Measurements from ENCODE around the gene MRPS15. TPM values are rescaled to one million over a fixed set of nuclear protein-coding genes. Genes with fewer than 3 reads are reported as not detected.
"Not testable (repeated sequence)": the region's sequence is repeated elsewhere in the genome, so short reads cannot be mapped to it uniquely, and the experiment has no call there.

Gene MRPS15
- 10 to 100 TPM; 84.9 to 86.1 TPM for total RNA-seq

GRCh38 chr1:36463803-36464604 is at the start of gene MRPS15:
Gene MRPS15, minus strand, starts transcription at chr1:36464384. Its CDS starts 109 bp downstream, at chr1:36464275.
- peaks cover 40% of the 10 kb centered on the region for H3K4me1 Mint-ChIP-seq

GRCh38 chr1:36512842-36513241 is 48.7 kb upstream of the MRPS15 start:
- ATAC-seq (ENCODE audit: low read depth) (no peak), DNase-seq (no peak)
- no peaks in the 10 kb centered on the region for H3K9me3 Mint-ChIP-seq
- H3K27me3 Mint-ChIP-seq = peaks cover 8% of the 10 kb centered on the region
- POLR2A ChIA-PET = no interaction called here
- no peaks in the 10 kb centered on the region for H3K36me3 Mint-ChIP-seq
- no peak overlapping the region for H3K4me3 Mint-ChIP-seq
- H3K27ac Mint-ChIP-seq = no peak overlapping the region
- peaks cover 13% of the 10 kb centered on the region for H3K4me1 Mint-ChIP-seq

More at GRCh38 chr1:36463803-36464604, at the start of gene MRPS15:
- H3K4me3 Mint-ChIP-seq = peak within 1 kb of the TSS; percentile 98
- H3K27me3 Mint-ChIP-seq = no peaks in the 10 kb centered on the region
- H3K9me3 Mint-ChIP-seq = no peaks in the 10 kb centered on the region
- DNase-seq (peak; percentile 94), ATAC-seq (ENCODE audit: low read depth) (peak; percentile 89)
- H3K36me3 Mint-ChIP-seq = peaks cover 22% of the 10 kb centered on the region
- H3K27ac Mint-ChIP-seq = peak within 1 kb of the TSS; percentile 96
- POLR2A ChIA-PET = interaction anchor here (0.7 to 2.9 kb wide), 17 partner anchors 9 to 1228 kb away, joined by 3 to 36 read pairs (median 4); partner anchors contain the start of genes CDCA8, CSF3R, MAP7D1 and OSCP1

GRCh38 chr1:36511804-36512798 is 47.9 kb upstream of the MRPS15 start:
- DNase-seq = no peak
- Mint-ChIP-seq H3K36me3 (no peaks in the 10 kb centered on the region), H3K4me1 (peaks cover 13% of the 10 kb centered on the region), H3K27me3 (peaks cover 8% of the 10 kb centered on the region), H3K4me3 (no peak overlapping the region), H3K27ac (no peak overlapping the region), H3K9me3 (no peaks in the 10 kb centered on the region)
- no peak for ATAC-seq (ENCODE audit: low read depth)
- POLR2A ChIA-PET = no interaction called here

GRCh38 chr1:36511220-36511619 is 47.0 kb upstream of the MRPS15 start:
- DNase-seq; H3K9me3 Mint-ChIP-seq; H3K4me3 Mint-ChIP-seq; H3K36me3 Mint-ChIP-seq; POLR2A ChIA-PET; H3K27ac Mint-ChIP-seq; ATAC-seq (ENCODE audit: low read depth): not testable (repeated sequence)
- H3K27me3 Mint-ChIP-seq = peaks cover 11% of the 10 kb centered on the region
- H3K4me1 Mint-ChIP-seq = peaks cover 13% of the 10 kb centered on the region

GRCh38 chr1:36510418-36510817 is 46.2 kb upstream of the MRPS15 start:
- Mint-ChIP-seq H3K4me1 (peaks cover 13% of the 10 kb centered on the region), H3K27ac (no peak overlapping the region), H3K36me3 (no peaks in the 10 kb centered on the region), H3K9me3 (no peaks in the 10 kb centered on the region), H3K27me3 (peaks cover 15% of the 10 kb centered on the region), H3K4me3 (no peak overlapping the region)
- POLR2A ChIA-PET = no interaction called here
- ATAC-seq (ENCODE audit: low read depth) (no peak), DNase-seq (no peak)

GRCh38 chr1:36508257-36508656 is 44.1 kb upstream of the MRPS15 start:
- no peak for ATAC-seq (ENCODE audit: low read depth)
- H3K27ac Mint-ChIP-seq = no peak overlapping the region
- H3K4me3 Mint-ChIP-seq = no peak overlapping the region
- H3K9me3 Mint-ChIP-seq = no peaks in the 10 kb centered on the region
- no peaks in the 10 kb centered on the region for H3K36me3 Mint-ChIP-seq
- POLR2A ChIA-PET = no interaction called here
- DNase-seq = no peak
- no peaks in the 10 kb centered on the region for H3K4me1 Mint-ChIP-seq
- H3K27me3 Mint-ChIP-seq = peaks cover 20% of the 10 kb centered on the region

GRCh38 chr1:36506276-36506920 is 42.2 kb upstream of the MRPS15 start:
- Mint-ChIP-seq H3K9me3 (no peaks in the 10 kb centered on the region), H3K4me1 (no peaks in the 10 kb centered on the region), H3K4me3 (no peak overlapping the region), H3K27ac (no peak overlapping the region), H3K36me3 (no peaks in the 10 kb centered on the region), H3K27me3 (peaks cover 25% of the 10 kb centered on the region)
- DNase-seq = no peak
- POLR2A ChIA-PET = no interaction called here
- no peak for ATAC-seq (ENCODE audit: low read depth)

GRCh38 chr1:36503733-36504132 is 39.5 kb upstream of the MRPS15 start:
- no peak for ATAC-seq (ENCODE audit: low read depth)
- no peak overlapping the region for H3K27ac Mint-ChIP-seq
- H3K4me1 Mint-ChIP-seq = no peaks in the 10 kb centered on the region
- POLR2A ChIA-PET = no interaction called here
- no peaks in the 10 kb centered on the region for H3K9me3 Mint-ChIP-seq
- H3K36me3 Mint-ChIP-seq = no peaks in the 10 kb centered on the region
- no peak overlapping the region for H3K4me3 Mint-ChIP-seq
- H3K27me3 Mint-ChIP-seq = peaks cover 29% of the 10 kb centered on the region
- DNase-seq = no peak

GRCh38 chr1:36503159-36503558 is 39.0 kb upstream of the MRPS15 start:
- Mint-ChIP-seq H3K36me3 (no peaks in the 10 kb centered on the region), H3K27ac (no peak overlapping the region), H3K27me3 (peaks cover 31% of the 10 kb centered on the region), H3K4me3 (no peak overlapping the region), H3K9me3 (no peaks in the 10 kb centered on the region), H3K4me1 (no peaks in the 10 kb centered on the region)
- ATAC-seq (ENCODE audit: low read depth) = no peak
- POLR2A ChIA-PET = no interaction called here
- DNase-seq = no peak

GRCh38 chr1:36502616-36503015 is 38.4 kb upstream of the MRPS15 start:
- H3K27ac Mint-ChIP-seq = no peak overlapping the region
- H3K27me3 Mint-ChIP-seq = peaks cover 34% of the 10 kb centered on the region
- H3K9me3 Mint-ChIP-seq = no peaks in the 10 kb centered on the region
- POLR2A ChIA-PET = no interaction called here
- DNase-seq (no peak), ATAC-seq (ENCODE audit: low read depth) (no peak)
- H3K36me3 Mint-ChIP-seq = no peaks in the 10 kb centered on the region
- H3K4me3 Mint-ChIP-seq = no peak overlapping the region
- H3K4me1 Mint-ChIP-seq = no peaks in the 10 kb centered on the region

GRCh38 chr1:36501911-36502310 is 37.7 kb upstream of the MRPS15 start:
- ATAC-seq (ENCODE audit: low read depth); H3K36me3 Mint-ChIP-seq; H3K9me3 Mint-ChIP-seq; POLR2A ChIA-PET; H3K4me3 Mint-ChIP-seq; H3K4me1 Mint-ChIP-seq; H3K27ac Mint-ChIP-seq; DNase-seq: not testable (repeated sequence)
- peaks cover 36% of the 10 kb centered on the region for H3K27me3 Mint-ChIP-seq

GRCh38 chr1:36497207-36497606 is 33.0 kb upstream of the MRPS15 start:
- Mint-ChIP-seq H3K4me1 (no peaks in the 10 kb centered on the region), H3K4me3 (no peak overlapping the region), H3K27me3 (peaks cover 18% of the 10 kb centered on the region), H3K36me3 (no peaks in the 10 kb centered on the region), H3K27ac (no peak overlapping the region), H3K9me3 (no peaks in the 10 kb centered on the region)
- DNase-seq = no peak
- POLR2A ChIA-PET = no interaction called here
- ATAC-seq (ENCODE audit: low read depth) = no peak

- H3K27ac Mint-ChIP-seq = no peak overlapping the region
- no peaks in the 10 kb centered on the region for H3K36me3 Mint-ChIP-seq
- peaks cover 22% of the 10 kb centered on the region for H3K27me3 Mint-ChIP-seq
- ATAC-seq (ENCODE audit: low read depth) = no peak
- H3K4me3 Mint-ChIP-seq = no peak overlapping the region
- peaks cover 1% of the 10 kb centered on the region for H3K4me1 Mint-ChIP-seq
- DNase-seq = no peak
- no peaks in the 10 kb centered on the region for H3K9me3 Mint-ChIP-seq
- POLR2A ChIA-PET = no interaction called here
These were observed 30.8 kb upstream of the MRPS15 start for GRCh38 chr1:36494971-36495370.

All from activated naive CD8-positive, alpha-beta T cell treated with anti-CD3 and anti-CD28 coated beads, Interleukin-2, amount 10 ng/mL, durations not matched to agents 7 days and 5 days (primary cell).